Measurements from ENCODE around the gene CHCHD1.

- no peak for TF ChIP-seq POLR2A (IDR thresholded peaks at IDR 0.05; ENCODE audit: low read depth, low read length)
- no peak for TF ChIP-seq TAF1 (IDR thresholded peaks at IDR 0.05; ENCODE audit: low read depth, low read length)
- no peak for TF ChIP-seq SPI1 (IDR thresholded peaks at IDR 0.05; ENCODE audit: low read depth, low read length)
Measured at GRCh38 chr10:73814276-73814895, 32.5 kb downstream of the CHCHD1 start.

Data from GM12891 (cell line).